Measurements from ENCODE around the gene ASCC1.
A peak's percentile ranks its signal among the peaks of the same experiment; 100 is the strongest.
"Not testable (repeated sequence)": the region's sequence is repeated elsewhere in the genome, so short reads cannot be mapped to it uniquely, and the experiment has no call there.

Gene ASCC1

DNA sequence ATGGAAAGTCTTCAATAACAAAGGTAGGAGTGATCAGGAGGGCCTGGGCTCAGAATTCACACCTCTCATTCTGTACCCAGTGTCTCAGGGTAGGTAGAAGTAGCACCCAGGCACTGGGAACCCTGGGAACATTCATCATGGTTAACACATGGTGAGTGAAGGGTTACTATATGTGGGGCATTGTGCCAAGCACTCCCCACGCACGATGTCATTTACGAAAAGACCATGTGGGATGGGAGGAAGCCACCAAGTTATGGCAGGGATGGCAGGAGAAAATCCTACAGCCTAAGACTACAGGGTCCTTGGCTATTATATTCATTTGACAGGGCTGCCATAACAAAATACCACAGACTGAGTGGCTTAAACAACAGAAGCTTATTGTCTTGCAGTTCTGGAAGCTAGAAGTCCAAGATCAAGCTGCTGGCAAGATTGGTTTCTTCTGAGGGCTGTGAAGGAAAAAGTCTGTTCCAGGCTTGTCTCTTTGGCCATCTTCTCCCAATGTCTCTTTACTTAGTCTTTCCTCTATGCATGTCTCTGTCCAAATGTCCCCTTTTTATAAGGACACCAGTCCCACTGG, 30.0 kb upstream of the ASCC1 start:
- no peak for DNase-seq

DNA sequence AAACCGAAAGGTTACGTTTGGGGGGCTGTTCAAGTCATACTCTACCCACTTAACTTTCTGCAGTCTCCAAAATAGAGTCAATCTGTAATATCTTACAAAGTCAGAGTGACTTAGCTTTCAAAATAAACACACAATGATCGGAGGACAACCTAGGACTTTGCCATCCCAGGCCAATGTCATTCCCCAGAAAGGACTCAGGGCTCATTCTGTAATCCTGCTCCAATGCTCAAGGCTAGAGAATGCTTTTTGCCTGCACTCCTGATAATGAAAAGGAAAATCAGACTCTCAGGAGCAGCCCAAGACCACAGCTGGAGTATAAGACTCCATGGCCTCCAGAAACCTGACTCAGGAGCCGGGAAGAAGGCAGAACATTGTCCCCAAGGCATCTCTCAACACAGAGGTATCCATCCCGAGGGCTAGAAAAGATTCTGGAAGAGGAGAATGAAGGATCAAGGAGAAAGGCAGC, 28.5 kb upstream of the ASCC1 start:
- DNase-seq = no peak

- DNase-seq = no peak
Observed at GRCh38 chr10:72243822-72244437, 27.9 kb upstream of the ASCC1 start.

- no peak for DNase-seq
Observed at GRCh38 chr10:72242675-72243074, 26.6 kb upstream of the ASCC1 start.

GRCh38 chr10:72241691-72242252, 25.7 kb upstream of the ASCC1 start:
- no peak for DNase-seq

- DNase-seq = no peak
Observed at GRCh38 chr10:72240371-72240770, 24.3 kb upstream of the ASCC1 start.

DNA sequence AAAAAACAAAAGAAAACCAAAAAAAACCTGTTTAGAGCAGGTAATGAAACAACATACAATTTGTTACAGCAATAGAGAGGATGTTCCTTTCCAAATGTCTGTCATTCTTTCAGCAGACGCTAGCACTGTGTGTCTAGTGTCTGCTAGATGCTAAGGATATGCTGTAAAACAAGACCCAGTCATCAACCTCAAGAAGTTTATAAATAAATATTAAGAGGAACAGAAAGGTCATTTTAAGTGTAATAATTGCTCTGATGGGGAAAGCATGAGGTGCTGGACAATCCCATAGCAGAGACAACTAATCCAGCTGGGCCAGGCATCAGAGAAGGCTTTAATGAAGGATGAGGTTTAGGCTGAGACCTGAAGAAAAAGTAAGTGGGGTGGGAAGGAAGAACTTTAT, 23.3 kb upstream of the ASCC1 start:
- no peak for DNase-seq

GRCh38 chr10:72238392-72239175, 22.5 kb upstream of the ASCC1 start:
- no peak for DNase-seq

- DNase-seq = no peak
Observed at GRCh38 chr10:72235544-72236279, 19.6 kb upstream of the ASCC1 start.

- DNase-seq = peak; percentile 11
Observed at GRCh38 chr10:72234560-72235095, 18.6 kb upstream of the ASCC1 start.

DNA sequence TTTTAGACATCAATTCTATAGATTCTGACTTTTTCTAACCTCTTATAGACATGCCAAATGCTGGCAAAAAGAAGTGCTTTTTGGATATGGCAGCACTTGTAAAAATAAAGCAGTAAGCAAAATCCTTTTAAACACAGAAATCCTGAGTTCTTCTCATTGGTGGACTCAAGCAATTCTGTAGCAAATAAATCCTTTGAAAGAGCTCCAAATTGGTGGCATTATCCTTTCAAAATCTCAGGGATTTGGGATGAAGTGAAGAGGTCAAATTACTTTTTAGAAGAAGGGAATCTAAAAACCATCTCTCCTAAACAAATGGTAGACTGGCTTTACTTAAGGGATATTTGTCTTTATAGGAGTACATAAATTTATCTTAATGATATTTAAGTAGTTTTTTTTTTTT, 17.5 kb upstream of the ASCC1 start:
- no peak for DNase-seq

GRCh38 chr10:72229261-72230251, 13.5 kb upstream of the ASCC1 start:
- DNase-seq = peak; percentile 73

DNA sequence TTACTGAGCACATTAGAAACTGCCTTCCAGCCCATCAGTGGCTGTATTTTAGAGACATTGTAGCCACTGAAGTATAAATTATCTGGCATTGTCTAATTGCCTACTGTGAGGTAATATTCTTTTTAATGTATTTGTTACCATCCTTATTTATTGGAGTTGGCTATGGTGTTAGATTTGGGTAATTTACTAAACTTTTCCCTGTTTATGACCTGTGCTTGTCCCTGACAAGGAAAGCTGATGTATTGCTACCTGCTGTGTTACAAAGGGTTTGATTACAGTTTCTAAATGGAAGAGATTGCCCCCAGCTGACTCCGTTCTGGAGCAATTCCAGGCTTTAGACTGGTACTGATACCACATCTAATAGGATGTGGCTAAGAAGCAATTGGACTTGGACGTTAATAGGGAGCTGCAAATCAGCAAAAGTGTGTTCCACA, 12.3 kb upstream of the ASCC1 start:
- DNase-seq = peak; percentile 95

DNA sequence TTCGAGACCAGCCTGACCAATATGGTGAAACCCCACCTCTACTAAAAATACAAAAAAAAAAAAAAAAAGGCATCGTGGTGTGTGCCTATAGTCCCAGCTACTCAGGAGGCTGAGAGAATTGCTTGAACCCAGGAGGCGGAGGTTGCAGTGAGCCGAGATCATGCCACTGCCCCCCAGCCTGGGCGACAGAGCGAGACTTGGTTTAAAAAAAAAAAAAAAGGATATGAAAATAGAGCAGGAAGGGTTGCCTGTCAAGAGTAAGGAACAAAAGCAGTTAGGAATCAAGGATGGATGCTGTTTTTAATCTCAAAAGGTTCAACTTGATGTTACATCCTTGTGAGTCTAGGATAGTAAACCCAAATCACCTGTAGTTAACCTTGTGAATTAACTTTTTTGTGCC, 11.8 kb upstream of the ASCC1 start:
- no peak for DNase-seq

GRCh38 chr10:72226418-72227027, 10.4 kb upstream of the ASCC1 start:
- DNase-seq = no peak

DNA sequence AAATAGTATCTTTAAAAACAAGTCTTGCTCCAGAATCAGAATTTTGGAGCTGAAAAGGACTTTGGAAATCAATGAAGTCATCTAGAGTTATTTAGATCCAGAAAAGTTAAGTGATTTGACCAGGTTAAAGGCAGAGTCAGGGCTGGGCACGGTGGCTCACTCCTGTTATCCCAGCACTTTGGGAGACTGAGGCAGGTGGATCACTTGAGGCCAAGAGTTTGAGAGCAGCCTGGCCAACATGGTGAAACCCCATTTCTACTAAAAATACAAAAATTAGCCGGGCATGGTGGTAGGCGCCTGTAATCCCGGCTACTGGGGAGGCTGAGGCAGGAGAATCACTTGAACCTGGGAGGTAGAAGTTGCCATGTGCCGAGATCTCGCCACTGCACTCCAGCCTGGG, 8.1 kb upstream of the ASCC1 start:
- DNase-seq = not testable (repeated sequence)

DNA sequence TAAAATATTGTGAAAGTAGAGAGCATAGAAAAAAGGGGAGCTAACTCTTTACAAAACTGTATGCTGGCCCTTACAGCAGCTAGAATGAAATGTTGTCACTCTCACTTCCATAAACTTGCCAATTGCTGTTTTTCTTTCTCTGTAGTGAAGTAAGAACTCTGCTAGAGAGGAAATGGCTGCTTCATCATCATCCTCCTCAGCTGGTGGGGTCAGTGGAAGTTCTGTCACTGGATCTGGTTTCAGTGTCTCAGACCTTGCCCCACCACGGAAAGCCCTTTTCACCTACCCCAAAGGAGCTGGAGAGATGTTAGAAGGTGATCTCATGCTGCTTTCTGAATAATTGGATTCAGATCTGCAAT, 7.6 kb upstream of the ASCC1 start:
- DNase-seq = no peak

DNA sequence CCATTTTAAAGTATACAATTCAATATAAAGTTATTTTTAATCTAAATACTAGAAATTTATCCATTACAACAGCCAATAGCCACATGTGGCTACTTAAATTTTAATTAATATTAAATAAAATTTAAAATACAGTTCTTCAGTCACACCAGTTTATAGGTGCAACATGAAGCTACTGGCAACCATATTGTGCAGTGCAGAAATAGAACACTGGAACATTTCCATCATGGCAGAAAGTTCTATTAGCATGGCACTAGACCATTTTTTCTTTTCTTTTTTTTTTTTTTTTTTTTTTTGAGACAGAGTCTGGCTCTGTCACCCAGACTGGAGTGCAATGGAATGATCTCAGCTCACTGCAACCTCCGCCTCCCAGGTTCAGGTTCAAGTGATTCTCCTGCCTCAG, 5.2 kb upstream of the ASCC1 start:
- no peak for DNase-seq

- DNase-seq = no peak
Observed at GRCh38 chr10:72220637-72221036, 4.6 kb upstream of the ASCC1 start.

DNA sequence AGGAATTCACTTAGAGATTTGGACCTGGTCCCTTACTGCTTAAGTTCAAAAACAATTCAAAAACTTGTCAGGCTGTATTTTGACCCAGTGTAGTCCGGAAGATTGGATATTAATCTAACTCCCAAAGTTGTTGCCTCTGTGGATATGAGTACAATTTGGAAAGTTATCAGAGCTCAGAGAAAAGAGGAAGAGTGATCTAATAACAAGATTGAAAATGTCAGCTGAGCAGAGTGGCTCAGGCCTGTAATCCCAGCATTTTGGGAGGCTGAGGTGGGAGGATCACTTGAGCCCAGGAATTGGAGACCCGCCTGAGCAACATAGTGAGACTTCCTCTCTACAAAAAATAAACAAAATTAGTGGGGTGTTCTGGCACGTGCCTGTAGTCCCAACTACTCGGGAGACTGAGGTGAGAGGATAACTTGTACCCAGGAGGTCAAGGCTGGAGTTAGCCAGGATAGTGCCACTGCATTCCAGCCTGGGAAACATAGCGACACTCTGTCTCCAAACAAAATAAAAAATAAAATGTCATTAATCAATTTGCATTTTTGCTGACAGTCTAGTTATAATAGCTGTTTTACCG, 3.2 kb upstream of the ASCC1 start:
- no peak for DNase-seq

DNA sequence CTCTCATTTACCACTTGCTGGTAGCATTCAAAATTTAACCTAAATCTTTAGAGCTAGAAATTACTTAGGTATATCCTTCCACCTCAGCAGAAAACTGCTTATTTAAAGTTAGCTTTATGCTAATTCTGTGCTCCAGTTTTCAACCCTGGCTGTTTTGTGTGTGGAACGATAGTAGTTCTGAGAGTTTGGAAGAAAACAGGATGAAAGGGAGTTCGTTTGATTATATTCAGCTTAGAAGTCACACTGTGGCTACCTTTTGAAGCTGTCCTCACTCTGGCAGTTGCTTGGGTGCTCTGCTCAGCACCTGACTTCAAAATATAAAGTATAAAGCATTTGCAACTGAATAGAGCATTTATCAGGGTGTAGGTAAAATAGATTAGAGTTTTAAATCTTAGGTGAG, 2.6 kb upstream of the ASCC1 start:
- DNase-seq = no peak
